ENCODE data around the gene SGK1.

SGK1 gene

GRCh38 chr6:134148566-134148965 lies 169.3 kb downstream of the SGK1 start:
- TF ChIP-seq GATA3 (IDR thresholded peaks at IDR 0.05; ENCODE audit: low read depth, low read length) (no peak), GATA2 (IDR thresholded peaks at IDR 0.05; ENCODE audit: low read depth, low read length) (no peak)

- TF ChIP-seq GATA3 (IDR thresholded peaks at IDR 0.05; ENCODE audit: low read depth, low read length) (no peak), GATA2 (IDR thresholded peaks at IDR 0.05; ENCODE audit: low read depth, low read length) (no peak)
Observed at GRCh38 chr6:134147034-134147533, 170.8 kb downstream of the SGK1 start.

- TF ChIP-seq GATA2 (IDR thresholded peaks at IDR 0.05; ENCODE audit: low read depth, low read length), result no peak
- no peak for TF ChIP-seq GATA3 (IDR thresholded peaks at IDR 0.05; ENCODE audit: low read depth, low read length)
Observed at GRCh38 chr6:134146268-134147033, 171.5 kb downstream of the SGK1 start.

- no peak for TF ChIP-seq GATA3 (IDR thresholded peaks at IDR 0.05; ENCODE audit: low read depth, low read length)
- TF ChIP-seq GATA2 (IDR thresholded peaks at IDR 0.05; ENCODE audit: low read depth, low read length), result no peak
Observed at GRCh38 chr6:134145786-134146185, 172.1 kb downstream of the SGK1 start.

GRCh38 chr6:134138226-134138975 lies 179.5 kb downstream of the SGK1 start:
- TF ChIP-seq GATA2 (IDR thresholded peaks at IDR 0.05; ENCODE audit: low read depth, low read length) (no peak), GATA3 (IDR thresholded peaks at IDR 0.05; ENCODE audit: low read depth, low read length) (no peak)

- TF ChIP-seq GATA3 (IDR thresholded peaks at IDR 0.05; ENCODE audit: low read depth, low read length) (no peak), GATA2 (IDR thresholded peaks at IDR 0.05; ENCODE audit: low read depth, low read length) (no peak)
Observed at GRCh38 chr6:134134654-134135053, 183.3 kb downstream of the SGK1 start.

- TF ChIP-seq GATA3 (IDR thresholded peaks at IDR 0.05; ENCODE audit: low read depth, low read length) (no peak), GATA2 (IDR thresholded peaks at IDR 0.05; ENCODE audit: low read depth, low read length) (no peak)
Observed at GRCh38 chr6:134132494-134133141, 185.3 kb downstream of the SGK1 start.

- TF ChIP-seq GATA2 (IDR thresholded peaks at IDR 0.05; ENCODE audit: low read depth, low read length), result no peak
- TF ChIP-seq GATA3 (IDR thresholded peaks at IDR 0.05; ENCODE audit: low read depth, low read length), result no peak
Observed at GRCh38 chr6:134131530-134132139, 186.3 kb downstream of the SGK1 start.

- TF ChIP-seq GATA3 (IDR thresholded peaks at IDR 0.05; ENCODE audit: low read depth, low read length) (no peak), GATA2 (IDR thresholded peaks at IDR 0.05; ENCODE audit: low read depth, low read length) (no peak)
Observed at GRCh38 chr6:134128146-134128545, 189.8 kb downstream of the SGK1 start.

- no peak for TF ChIP-seq GATA2 (IDR thresholded peaks at IDR 0.05; ENCODE audit: low read depth, low read length)
- TF ChIP-seq GATA3 (IDR thresholded peaks at IDR 0.05; ENCODE audit: low read depth, low read length), result no peak
Observed at GRCh38 chr6:134123666-134124208, 194.2 kb downstream of the SGK1 start.

GRCh38 chr6:134122775-134123174 lies 195.1 kb downstream of the SGK1 start:
- TF ChIP-seq GATA3 (IDR thresholded peaks at IDR 0.05; ENCODE audit: low read depth, low read length) (no peak), GATA2 (IDR thresholded peaks at IDR 0.05; ENCODE audit: low read depth, low read length) (no peak)

GRCh38 chr6:134119486-134119885 lies 198.4 kb downstream of the SGK1 start:
- TF ChIP-seq GATA3 (IDR thresholded peaks at IDR 0.05; ENCODE audit: low read depth, low read length), result no peak

All from SH-SY5Y (cell line).